Stimulated activated CD8-positive, alpha-beta memory T cell treated with anti-CD3 and anti-CD28 coated beads, Interleukin-4, amount 100 ng/mL, for 4 hours (primary cell): ENCODE measurements around the gene CXXC5.
"Not testable (repeated sequence)": the region's sequence is repeated elsewhere in the genome, so short reads cannot be mapped to it uniquely, and the experiment has no call there.

Experiments
- DNase-seq, 2 donors: peaks; one replicate each; pipeline ENCODE4 v3.0.0-alpha.2; 2020; ENCODE audit warnings: low read depth in 2 of 2, low spot score in 1 of 2

The CXXC5 gene

DNA sequence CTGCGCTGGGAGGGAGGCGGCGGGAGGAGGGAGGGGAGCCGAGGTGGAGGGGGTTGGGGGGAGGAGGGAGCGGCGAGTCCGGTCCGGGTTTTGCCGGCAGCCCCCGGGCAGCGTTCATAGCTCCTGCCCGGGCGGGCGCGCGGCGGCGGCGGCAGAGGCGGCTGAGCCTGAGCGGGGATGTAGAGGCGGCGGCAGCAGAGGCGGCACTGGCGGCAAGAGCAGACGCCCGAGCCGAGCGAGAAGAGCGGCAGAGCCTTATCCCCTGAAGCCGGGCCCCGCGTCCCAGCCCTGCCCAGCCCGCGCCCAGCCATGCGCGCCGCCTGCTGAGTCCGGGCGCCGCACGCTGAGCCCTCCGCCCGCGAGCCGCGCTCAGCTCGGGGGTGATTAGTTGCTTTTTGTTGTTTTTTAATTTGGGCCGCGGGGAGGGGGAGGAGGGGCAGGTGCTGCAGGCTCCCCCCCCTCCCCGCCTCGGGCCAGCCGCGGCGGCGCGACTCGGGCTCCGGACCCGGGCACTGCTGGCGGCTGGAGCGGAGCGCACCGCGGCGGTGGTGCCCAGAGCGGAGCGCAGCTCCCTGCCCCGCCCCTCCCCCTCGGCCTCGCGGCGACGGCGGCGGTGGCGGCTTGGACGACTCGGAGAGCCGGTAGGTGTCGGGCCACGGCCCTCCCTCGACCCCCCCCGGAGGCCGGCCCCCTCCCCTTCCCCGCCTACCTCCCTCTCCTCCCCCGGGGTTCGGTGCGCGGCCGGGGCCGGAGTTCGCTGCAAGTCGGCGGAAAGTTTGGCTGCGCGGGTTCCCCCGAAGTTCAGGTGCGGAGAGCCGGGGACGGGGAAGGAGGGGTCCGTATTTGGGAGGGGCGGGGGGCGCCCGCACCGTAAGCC, at the start of gene CXXC5:
Gene CXXC5, plus strand, starts transcription at position 145 of the 877 bp plus-strand sequence. CDS start 32,175 bp downstream, outside the sequence.
- DNase-seq: no peak

DNA sequence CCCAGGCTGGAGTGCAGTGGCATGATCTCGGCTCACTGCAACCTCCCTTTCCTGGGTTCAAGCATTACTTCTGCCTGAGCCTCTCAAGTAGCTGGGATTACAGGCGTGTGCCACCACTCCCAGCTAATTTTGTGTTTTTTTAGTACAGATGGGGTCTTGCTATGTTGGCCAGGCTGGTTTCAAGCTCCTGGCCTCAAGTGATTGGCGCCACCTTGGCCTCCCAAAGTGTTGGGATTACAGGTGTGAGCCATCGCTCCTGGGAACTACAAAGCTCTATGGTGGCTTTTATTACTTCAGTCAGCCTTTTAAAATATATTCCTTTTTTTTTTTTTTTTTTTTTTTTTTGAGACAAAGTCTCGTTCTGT, 49.6 kb upstream of the CXXC5 start:
- not testable (repeated sequence) for DNase-seq

DNA sequence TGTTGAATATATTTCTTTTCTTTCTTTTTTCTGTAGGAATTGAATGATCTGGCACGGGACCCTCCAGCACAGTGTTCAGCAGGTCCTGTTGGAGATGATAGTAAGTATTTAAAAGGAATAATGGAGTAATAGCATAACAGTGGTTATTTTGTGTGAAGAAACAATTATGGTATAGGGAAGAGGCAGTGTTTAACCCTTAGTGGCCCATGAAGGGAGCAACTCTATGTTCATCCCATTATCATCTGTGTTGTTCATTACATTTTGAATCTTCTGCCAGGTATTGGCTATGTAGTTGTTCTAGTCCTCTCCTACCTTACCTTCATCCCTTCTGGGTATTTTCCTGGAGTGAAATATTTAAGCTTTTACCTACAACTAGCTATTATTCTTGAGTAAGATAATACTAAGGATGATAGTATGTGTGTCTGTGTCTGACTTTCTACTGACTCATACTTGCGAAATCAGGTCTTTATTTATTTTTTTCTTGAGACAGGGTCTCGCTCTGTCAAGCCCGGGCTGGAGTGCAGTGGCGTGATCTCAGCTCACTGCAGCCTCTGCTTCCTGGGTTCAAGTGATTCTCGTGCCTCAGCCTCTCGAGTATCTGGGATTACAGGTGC, 47.7 kb upstream of the CXXC5 start:
- DNase-seq: no peak

DNA sequence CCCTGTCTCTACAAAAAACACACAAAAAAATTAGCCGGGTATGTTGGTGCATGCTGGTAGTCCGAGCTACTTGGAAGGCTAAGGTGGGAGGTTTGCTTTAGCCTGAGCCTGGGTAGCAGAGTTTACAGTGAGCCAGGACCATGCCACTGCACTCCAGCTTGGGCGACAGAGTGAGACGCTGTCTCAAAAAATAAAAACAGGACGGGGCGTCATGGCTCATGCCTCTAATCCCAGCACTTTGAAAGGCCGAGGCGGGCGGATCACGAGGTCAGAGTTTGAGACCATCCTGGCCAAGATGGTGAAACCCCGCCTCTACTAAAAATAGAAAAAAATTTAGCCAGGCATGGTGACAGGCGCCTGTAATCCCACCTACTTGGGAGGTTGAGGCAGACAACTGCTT, 46.7 kb upstream of the CXXC5 start:
- DNase-seq: no peak

- not testable (repeated sequence) for DNase-seq
Observed at GRCh38 chr5:139601948-139602347, 46.2 kb upstream of the CXXC5 start.

- no peak for DNase-seq
Observed at GRCh38 chr5:139605887-139606286, 42.3 kb upstream of the CXXC5 start.

GRCh38 chr5:139611703-139612584, 36.2 kb upstream of the CXXC5 start:
- no peak for DNase-seq

DNA sequence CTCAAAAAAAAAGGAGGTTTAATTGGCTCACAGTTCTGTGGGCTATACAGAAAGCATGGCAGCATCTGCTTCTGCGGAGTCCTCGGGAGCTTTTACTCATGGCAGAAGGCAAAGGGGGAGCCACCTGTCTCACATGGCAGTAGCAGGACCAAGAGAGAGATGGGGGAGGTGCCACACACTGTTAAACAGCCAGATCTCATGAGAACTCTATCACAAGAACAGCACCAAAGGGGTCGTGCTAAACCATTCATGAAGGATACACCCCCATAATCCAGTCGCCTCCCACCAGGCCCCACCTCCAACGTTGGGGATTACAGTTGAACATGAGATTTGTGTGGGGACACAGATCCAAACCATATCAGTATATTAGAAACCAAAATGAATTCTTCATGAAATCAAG, 28.3 kb upstream of the CXXC5 start:
- no peak for DNase-seq

DNA sequence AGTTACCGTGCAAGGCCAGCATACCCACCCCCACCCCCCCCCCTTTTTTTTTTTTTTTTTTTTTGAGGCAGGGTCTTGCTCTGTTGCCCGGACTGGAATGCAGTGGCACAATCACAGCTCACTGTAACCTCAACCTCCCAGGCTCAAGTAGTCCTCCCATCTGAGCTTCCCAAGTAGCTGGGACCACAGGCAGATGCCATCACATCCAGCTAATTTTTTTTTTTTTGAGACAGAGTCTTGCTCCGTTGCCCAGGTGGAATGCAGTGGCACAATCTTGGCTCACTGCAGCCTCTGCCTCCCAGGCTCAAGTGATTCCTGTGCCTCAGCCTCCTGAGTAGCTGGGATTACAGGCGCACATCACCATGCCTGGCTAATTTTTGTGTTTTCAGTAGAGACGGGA, 22.8 kb upstream of the CXXC5 start:
- DNase-seq: not testable (repeated sequence)

GRCh38 chr5:139630855-139631254, 17.3 kb upstream of the CXXC5 start:
- no peak for DNase-seq

DNA sequence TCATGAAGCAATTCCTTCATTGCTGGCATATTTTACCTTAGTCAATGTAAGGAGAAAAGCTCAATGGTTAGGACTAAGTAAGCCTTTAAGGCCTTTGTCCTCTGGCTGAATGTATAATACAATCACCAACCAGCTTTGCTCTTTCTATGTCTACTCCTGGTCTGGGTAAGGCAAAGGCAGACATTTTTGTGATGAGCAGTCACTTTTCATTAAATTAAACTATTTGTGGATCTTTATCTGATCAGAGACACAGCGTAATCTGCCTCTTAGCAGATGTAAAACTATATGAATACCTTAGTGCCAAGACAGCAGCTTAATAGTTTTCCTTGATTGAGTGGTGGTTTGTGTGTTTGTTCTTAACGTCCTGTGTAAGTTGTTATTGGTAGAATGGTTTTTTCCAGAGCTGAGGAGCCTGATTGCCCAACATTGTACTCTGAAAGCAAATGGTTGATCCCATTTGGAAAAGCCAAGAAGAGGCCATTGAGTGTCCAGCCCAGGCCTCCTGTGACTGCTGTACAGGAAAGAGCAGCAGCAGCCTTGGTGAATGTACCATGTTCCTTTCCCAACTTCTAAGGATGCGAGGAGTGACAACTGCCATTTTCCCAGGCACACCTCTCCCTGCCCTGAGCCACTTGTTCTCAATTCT, 16.5 kb upstream of the CXXC5 start:
- DNase-seq: no peak

DNA sequence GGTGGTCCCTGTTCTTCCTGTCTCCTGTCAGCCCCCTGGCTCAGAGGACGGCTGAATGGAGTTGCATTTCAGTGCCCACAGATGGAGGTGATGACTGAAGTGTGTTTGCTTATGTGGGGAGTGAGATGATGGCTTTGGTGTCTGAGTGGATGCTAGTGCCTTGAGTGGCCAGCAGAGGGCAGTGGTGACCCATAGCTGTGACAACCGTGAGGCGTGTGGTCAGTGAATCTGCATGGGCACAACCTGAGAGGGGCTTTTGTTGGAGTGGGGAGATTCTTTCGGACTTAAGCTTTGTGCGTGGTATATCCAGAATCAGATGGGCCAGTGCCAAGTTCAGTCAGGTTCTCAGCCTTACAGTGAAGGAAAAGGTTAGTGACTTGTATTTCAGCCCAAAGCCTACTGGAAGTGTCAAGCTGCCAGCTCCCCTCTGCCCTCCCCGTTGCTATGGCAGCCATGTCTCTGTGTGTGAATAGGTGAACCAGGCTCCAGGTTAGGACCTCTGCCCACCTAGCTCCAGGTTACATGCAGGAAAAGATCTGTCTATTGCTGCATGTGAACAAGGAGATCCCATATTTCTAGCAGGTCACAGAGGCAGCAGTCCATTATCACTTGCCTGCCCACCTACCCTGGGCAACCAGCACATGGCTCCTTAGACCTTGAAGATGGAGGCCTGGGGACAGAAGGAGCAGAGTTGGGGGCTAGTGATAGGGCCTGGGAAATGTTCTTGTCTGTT, 14.7 kb upstream of the CXXC5 start:
- DNase-seq: peak in 1 of 2 donors; percentile 38

GRCh38 chr5:139634028-139634325, 14.2 kb upstream of the CXXC5 start:
- no peak for DNase-seq

DNA sequence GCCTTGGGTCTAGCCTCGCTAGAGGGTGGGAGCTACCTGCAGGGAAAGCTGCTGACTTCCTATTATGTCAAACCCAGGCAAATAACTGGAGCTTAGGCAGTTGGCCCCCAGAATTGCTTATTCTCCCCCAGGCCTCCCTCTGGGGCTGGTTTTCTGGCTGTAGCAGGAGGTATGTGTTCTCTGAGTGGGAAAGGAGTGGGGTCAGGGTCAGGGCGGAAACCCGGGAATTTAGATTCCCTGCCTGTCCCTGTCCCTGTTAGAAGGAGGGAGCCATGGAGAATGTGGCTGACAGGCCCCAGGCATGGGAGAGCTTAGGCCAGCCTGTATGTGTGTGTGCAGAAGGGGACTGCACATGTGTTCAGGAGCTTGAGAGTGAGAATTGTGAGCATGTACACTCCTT, 13.6 kb upstream of the CXXC5 start:
- no peak for DNase-seq

GRCh38 chr5:139635191-139635590, 13.0 kb upstream of the CXXC5 start:
- no peak for DNase-seq

DNA sequence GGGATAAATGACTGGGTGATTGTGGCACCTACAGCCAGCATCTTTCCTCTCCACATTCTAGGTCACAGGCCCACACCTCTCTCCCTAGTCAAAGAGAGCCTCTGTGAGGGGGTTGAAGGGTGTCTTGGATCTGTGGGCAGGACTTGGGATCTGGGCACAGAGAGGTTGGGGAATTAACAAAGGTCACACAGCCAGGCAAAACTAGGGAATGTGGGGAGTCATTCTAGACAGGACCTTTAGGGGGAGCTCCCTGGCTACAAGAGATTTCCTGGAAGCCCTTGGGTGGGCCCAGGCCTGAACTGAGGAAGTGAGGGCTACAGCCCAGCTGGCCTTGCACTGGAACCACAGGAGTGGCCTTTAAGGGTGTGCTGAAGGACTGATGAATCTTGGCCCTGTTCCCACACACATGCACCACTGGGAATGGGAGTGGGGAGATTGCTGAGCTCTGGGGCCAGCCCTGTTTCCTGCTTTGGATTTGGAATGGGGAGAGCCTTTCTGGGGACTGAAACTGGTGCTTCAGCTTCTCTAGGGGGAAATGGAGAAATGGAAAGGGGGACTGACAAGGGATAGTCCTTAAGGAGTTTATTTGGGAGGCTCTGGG, 12.4 kb upstream of the CXXC5 start:
- no peak for DNase-seq

DNA sequence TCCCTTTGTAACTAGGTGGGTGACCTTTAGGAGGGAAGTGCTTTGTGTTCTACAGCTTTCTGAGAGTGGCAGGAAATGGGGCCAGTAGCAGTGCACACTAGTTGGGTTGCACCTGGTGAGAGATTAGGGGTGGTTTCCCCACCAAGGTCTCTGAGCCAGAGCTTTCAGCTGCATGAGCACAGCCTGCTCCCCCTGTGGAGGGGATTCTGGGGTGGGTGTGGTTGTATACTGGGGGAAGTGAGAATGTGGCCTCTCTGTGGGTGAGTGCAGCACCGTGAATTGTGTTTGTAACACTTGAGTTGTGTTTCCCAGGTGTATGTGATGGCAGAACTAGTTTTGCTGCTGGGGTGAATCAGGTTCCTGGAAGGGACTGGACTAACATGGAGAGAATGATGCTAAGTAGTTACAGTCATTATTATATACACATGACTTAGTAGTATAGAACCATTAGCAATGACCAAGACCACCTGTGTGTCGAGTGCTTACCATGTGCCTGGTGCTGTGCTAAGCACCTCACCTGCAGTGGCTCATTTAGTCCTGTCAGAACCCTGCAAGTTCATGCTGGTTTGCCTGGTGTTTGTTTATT, 11.8 kb upstream of the CXXC5 start:
- peak in 1 of 2 donors; percentile 23 for DNase-seq

- DNase-seq: no peak
Observed at GRCh38 chr5:139636975-139637408, 11.2 kb upstream of the CXXC5 start.

- DNase-seq: no peak
Observed at GRCh38 chr5:139637438-139638089, 10.6 kb upstream of the CXXC5 start.
